NCI-H748 (cell line): ENCODE results near the gene CD58.
"Not testable (repeated sequence)": the region's sequence is repeated elsewhere in the genome, so short reads cannot be mapped to it uniquely, and the experiment has no call there.

Experiments
- DNase-seq: peaks from one replicate; lab custom pipeline; 2025; ENCODE audit not compliant: unreplicated experiment; lab: John Stamatoyannopoulos, UW

The CD58 gene

DNA sequence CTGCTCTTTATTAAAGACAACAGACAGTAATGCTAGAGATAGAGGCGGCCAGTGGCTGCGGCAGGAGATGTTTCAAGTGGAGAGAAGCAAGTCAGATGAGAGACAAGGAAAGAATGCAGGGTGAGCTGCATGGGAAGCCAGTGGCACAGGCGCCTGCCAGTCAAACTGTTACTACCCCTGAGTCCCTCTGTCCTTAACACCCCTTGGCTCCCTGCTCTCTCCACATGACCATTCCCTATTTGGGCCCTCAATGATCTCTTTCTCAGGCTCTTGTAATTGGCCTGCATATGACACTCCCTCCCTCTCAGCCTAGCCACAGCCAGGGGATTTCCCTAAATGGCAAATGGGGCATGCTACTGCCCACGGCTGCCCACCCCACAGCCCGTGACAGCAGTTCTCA is 22.6 kb upstream of the CD58 start:
- not testable (repeated sequence) for DNase-seq

DNA sequence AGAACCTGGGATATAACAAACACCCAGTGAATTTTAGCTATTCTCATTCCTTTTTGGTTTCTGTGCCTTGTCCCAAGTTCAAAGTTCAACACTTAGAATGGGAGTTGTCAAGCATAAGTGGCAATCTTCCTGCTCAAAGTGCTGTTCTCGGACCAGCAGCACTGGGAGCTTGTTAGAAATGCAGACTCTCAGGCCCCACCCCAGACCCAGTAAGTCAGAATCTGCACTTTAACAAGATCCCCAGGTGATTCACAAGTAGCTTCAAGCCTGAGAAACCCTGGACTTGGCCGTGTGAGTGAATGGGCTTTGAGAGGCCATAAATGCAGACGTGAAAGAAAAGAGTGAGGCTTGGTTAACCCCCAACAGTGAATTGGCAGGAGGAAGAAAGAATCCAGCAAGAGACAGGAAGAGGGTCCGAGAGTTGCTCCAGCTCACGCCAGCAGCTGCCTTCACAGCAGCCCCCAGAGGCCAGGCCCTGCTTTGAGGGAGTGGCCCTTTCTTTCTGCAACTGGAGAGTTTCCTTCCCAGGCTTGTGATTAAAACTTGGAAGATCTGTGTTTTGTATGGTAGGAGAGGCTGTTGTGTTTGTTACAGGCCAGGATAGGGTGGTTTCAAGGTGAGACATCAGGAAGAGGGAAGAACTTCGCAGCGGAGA is 21.3 kb upstream of the CD58 start:
- not testable (repeated sequence) for DNase-seq

GRCh38 chr1:116591006-116591950 is 20.5 kb upstream of the CD58 start:
- DNase-seq: not testable (repeated sequence)

- not testable (repeated sequence) for DNase-seq
These were observed 19.7 kb upstream of the CD58 start for GRCh38 chr1:116590359-116591005.

DNA sequence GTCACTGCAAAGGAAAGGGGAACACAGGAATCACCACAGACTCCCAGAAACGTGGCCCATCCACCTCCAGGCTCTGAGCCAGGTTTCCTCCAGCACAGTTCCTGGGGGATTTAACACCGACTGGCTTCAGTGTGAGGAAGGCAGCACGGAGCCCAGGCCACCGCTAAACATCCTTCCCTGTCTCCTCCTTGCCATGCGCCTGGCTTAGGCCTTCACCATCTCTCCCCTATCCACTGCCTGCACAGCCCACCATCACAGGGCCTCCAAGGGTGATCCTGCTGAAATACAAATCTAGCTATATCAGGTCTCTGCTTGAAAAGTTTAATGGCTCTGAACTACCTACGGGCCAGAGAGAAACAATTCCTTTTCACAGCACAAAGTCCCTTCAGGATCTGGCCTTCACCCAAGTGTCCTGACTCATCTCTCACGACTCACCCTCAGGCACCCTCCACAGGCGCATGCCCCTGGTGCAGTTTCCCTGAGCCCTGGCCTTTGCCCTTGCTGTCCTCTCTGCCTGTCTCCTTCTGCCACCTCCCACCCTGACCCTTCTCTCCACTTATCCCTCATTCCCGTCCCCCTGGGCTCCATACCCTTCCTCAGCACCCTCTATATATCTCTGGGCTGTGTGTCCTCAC is 18.4 kb upstream of the CD58 start:
- DNase-seq: not testable (repeated sequence)

- no peak for DNase-seq
These were observed 16.8 kb upstream of the CD58 start for GRCh38 chr1:116587501-116588227.

GRCh38 chr1:116586741-116587143 is 15.9 kb upstream of the CD58 start:
- DNase-seq: no peak

- DNase-seq: no peak
These were observed 15.1 kb upstream of the CD58 start for GRCh38 chr1:116585886-116586285.

GRCh38 chr1:116581323-116581885 is 10.6 kb upstream of the CD58 start:
- DNase-seq: no peak

- no peak for DNase-seq
These were observed 9.9 kb upstream of the CD58 start for GRCh38 chr1:116580446-116581322.

- no peak for DNase-seq
These were observed 8.5 kb upstream of the CD58 start for GRCh38 chr1:116579259-116579875.

DNA sequence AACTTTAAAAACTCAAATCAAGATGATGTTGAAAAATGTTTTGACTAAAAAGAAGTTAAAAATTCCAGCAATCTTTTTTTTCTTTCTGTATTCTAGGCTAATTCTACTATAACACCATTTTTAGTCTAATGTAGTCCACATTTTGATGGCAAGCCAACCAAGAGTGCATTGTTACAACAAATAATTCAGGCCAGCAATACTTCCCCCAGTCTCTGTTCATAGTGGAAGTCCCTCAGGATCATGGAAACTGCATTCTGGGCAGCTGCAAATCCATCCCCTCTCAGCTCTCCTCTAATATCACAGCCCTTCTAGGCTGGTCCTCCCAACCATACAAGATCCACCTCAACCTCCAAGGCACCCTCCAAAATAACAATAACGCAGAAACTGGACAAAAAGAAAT is 7.8 kb upstream of the CD58 start:
- DNase-seq: no peak

DNA sequence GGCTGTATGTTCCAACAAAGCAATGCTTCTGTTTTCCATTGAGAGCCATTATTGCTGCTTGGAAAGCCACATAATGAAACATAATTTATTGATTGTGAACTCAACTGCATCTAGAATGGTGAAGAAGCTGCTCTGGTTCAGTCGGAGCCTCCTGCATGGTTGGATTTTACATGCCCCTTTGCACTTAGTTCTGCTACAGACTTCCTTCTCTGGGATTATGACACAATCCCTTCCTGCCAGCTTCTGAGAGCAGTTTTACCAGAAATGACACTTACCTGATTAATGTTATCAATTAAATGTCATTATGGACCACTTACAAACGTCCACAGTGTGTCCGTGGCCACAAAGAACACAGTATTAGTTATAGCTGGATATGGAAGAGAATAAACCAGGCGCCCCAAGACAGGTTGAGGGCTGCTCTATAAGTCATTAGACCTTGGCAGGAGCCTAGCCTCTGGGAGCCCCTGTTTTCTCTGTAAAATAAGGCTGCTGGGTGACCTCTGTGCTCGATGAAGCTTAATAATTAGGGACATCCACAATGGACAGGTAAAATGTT is 7.0 kb upstream of the CD58 start:
- DNase-seq: no peak

DNA sequence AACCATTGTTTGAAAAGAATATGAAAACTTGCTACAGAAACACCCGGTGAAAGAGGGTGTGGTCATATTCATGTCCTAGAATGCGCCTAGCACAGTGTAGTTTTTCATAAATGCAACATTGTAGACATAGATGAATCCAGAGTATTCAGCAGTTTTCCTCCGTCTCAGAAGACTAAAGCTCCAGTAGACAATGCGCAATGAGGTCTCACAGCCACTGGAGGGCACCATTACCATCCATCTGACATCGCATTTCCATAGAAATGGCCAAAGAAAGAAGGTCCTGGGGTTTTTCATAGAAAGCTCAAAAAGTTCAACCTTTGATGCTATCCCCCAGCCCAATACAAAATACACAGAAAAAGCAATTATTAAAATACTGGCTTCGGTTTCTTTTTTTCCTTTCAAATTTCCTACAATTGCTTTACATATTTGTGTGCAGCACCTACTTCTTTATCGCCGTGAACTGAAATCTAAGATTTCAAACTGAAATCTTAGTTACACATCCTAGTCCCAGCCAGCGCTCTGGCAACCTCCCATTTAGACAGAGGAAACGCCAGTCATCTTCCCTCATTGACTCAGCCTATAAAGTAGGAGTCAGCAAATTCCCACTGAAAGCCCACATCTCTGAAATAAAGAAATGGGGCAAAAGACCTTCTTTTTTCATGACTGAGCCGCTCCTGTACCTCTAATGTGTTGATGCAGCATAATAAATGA is 3.9 kb upstream of the CD58 start:
- peak; percentile 60 for DNase-seq

- DNase-seq: no peak
These were observed 2.7 kb upstream of the CD58 start for GRCh38 chr1:116573431-116574095.

DNA sequence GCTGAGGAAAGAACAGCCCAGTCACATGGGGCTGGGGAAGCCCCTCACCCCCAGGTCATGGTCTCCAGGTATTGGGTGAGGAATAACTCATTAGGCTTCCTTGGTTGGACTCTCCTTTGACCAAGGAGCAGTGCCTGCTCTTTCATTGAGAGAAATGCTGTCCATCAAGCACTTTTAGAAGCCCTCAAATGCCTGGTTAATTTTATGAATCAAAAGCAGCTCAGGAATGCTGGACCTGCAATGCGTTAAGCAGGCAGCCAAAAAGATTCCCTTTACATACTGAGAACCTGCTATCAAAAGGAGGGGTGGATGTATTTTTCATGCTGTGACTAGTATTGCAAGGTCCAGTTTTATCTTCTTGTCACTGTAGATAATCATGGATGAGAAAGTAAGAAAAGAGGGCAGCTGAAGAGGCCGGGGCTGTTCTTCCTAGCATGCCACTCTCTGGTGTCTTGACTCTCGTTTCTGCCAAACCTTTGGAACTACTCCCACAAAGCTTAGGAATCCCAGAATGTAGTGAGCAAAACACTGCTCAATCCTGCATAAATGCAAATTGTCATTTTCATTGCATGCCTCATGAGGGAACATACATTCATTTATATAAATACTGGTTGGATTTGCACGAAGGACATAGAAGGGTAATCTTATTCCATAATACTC is 2.1 kb upstream of the CD58 start:
- DNase-seq: no peak

GRCh38 chr1:116572099-116572498 is 1.3 kb upstream of the CD58 start:
- no peak for DNase-seq
